Uterus (tissue), 2 donors: ENCODE results near the gene PLAC8L1.

Source experiments
- POLR2A ChIP-seq, 2 donors: fragments of 450-650 bp; IDR thresholded peaks; one replicate each; pipeline ENCODE4 v1.6.1; 2016; ENCODE audit warnings: antibody characterized with exemption in 2 of 2, mild to moderate bottlenecking in 1 of 2, moderate library complexity in 1 of 2
- TF ChIP-seq, protein P1 (sequence below), 4 experiments: fragments of 200-600 bp in 2 of 4; fragments of 450-650 bp in 2 of 4; sonication (generic) in 2 of 4; IDR thresholded peaks; one replicate each; pipeline ENCODE4 v1.5.1; 2016 to 2019; ENCODE audit warnings: antibody characterized with exemption in 4 of 4, mild to moderate bottlenecking in 2 of 4, moderate library complexity in 1 of 4

- TF ChIP-seq, protein P1, sequence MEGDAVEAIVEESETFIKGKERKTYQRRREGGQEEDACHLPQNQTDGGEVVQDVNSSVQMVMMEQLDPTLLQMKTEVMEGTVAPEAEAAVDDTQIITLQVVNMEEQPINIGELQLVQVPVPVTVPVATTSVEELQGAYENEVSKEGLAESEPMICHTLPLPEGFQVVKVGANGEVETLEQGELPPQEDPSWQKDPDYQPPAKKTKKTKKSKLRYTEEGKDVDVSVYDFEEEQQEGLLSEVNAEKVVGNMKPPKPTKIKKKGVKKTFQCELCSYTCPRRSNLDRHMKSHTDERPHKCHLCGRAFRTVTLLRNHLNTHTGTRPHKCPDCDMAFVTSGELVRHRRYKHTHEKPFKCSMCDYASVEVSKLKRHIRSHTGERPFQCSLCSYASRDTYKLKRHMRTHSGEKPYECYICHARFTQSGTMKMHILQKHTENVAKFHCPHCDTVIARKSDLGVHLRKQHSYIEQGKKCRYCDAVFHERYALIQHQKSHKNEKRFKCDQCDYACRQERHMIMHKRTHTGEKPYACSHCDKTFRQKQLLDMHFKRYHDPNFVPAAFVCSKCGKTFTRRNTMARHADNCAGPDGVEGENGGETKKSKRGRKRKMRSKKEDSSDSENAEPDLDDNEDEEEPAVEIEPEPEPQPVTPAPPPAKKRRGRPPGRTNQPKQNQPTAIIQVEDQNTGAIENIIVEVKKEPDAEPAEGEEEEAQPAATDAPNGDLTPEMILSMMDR (IDR thresholded peaks at IDR 0.05): no peak
- TF ChIP-seq POLR2A (IDR thresholded peaks at IDR 0.05): no peak
Observed at GRCh38 chr5:146071171-146071570, 34.2 kb downstream of the PLAC8L1 start.
